Stimulated activated CD8-positive, alpha-beta memory T cell treated with anti-CD3 and anti-CD28 coated beads, Interleukin-12 subunit alpha, Interleukin-12 subunit beta, amount 100 ng/mL, for 1 hour (primary cell): ENCODE data around the gene PDE5A.
"Not testable (repeated sequence)": the region's sequence is repeated elsewhere in the genome, so short reads cannot be mapped to it uniquely, and the experiment has no call there.

Experiments
- DNase-seq: peaks from one replicate; pipeline ENCODE4 v3.0.0-alpha.2; 2020; ENCODE audit warnings: low read depth

The PDE5A gene

DNA sequence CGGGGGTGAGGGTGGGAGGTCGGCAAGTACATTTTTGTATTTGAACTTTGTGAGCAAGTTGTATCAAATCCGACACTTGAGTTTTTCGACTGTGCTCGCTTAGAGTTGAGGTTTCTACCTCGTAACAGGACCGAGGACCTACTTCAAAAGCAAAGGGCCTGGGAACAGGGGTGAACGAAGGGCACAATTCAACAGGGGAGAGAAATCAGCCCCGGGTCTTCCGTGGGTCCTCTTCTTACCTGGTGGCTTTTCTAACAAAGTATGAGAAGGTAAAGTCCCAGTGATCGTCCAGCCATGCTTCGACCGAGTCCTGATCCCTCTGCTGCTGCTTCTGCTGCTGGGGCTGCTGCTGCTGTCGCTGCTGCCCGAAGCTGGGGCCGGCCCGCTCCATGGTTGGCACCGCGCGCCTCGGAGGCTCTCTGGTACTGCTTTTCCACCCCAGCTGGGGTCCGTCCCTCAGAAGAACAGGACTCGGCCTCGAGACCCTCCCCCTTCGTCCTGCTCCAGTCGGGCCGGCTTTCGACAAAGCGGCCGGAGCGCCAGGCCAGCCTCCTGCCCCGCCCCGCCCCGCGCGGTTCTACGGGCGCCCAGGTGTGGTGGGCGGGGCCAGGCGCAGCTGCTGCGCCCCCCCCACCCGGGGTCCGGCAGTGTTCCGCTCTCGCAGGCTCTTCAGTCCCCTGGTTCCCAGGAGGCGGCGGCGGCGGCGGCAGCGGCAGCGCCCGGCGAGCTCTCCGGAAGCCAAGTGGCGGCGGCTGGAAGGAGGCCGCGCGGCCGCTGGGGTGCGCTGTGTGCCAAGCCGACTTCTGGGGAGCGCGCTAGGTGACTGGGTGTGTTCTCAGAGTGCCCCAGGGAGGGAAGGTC is at the start of gene PDE5A:
Gene PDE5A, minus strand, starts transcription at position 524 of the 861 bp plus-strand sequence. Its CDS starts 133 bp downstream, at position 391.
- peak; percentile 62 for DNase-seq

DNA sequence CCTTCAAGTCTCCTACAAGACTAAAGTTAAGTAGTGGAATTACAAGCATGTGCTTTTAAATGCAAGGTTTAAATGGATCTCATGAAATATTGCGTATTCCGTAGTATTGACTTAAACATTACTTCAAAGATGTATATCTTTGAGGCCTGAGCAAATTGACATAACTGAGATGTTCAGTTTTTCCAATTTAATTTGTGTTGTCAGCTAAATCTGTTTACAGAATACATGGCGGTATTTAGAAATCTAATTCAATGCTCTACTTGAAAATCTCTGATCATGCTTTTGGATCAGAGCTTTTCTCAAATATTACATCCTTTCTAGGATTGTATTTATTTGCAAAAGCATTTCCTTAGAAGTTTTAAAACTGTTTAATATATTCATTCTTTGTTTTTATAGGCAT is 47.5 kb upstream of the PDE5A start:
- no peak for DNase-seq

DNA sequence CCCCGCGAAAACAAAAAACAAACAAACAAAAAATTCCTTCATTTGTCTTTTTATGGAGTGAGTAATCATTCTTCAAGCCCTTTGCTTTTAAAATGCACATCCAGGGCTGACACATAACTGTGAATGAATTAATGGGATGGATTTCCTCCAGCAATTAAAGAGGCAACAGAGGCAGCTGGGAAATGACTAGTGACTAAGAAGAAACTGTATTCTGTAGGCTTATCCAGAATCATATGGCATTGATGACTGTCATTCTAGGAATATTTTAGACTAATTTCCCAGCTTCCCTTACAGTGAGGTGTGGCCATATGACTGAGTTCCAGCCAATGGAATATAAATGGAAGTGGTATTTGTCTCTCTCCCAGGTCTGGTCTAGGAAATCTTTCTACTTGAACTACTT is 46.8 kb upstream of the PDE5A start:
- DNase-seq: no peak

DNA sequence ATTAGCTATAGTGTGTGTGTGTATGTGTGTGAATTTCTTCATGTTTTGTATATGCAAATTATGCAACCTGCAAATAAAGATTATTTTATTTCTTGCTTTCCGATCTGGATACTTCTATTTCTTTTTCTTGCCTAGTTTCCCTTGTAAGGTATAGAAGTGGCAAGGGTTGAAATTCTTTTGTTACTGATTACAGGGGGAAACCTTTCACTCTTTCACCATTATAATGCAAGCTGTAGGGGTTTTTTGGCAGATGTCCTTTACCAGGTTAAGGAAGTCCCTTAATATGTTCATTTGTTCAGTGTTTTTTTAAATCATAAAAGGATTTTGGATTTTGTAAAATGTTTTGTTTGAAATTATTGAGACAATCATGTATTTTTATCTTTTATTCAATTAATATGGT is 44.3 kb upstream of the PDE5A start:
- no peak for DNase-seq

DNA sequence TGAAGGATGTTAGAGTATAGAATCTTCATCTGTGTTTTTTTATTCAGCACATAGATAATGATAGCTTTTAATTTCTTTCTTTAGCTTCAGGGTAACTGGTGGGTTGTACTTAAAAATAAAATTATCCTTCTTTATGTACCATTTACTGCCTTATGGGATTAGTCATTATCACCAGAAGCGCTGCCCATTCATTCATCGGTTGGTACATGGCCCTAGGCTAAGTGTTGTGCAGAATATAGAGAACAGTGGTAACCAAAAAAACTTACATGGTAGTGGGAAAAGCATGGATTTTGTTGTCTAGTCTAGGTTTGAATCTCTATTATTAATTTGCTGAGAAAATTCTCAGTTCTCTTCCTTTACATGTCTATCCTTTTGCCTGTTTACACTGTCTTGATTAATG is 43.5 kb upstream of the PDE5A start:
- DNase-seq: no peak

DNA sequence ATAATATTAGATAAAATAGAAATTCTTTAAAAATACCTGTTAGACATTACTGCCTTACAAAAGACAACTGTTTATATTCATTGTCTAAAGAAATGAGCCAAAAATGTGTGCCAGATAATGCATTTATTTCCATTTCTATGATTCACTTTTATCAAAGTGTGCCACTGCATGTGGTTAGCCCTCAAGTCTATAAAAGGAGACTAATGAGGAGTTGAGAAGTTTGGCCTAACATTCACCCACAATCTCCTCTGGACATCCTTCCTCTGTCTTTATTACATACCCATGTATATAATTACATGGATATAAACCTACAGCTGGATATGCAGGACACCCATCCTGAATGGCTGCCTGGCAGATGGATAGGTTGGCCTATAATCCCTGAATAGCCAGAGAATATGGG is 42.6 kb upstream of the PDE5A start:
- DNase-seq: no peak

DNA sequence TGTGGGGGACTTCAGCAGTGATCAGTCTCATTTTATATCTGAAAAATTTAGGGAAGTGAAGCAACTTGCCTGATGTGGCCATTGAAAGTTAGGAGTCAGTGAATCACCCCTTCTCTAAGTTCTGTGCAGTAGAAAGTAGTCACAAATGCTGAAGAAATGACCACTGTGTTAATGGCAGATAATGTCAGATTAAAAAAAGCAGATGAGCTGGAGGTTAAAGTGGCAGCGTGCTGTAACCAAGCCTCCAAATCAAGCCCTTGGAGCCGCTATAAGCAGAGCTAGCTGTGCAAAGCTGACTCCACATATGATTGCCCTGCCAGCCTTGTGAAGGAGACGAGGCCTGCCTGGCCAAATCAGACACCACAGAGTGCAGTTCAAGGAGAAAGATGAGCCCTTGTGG is 39.2 kb upstream of the PDE5A start:
- DNase-seq: no peak

DNA sequence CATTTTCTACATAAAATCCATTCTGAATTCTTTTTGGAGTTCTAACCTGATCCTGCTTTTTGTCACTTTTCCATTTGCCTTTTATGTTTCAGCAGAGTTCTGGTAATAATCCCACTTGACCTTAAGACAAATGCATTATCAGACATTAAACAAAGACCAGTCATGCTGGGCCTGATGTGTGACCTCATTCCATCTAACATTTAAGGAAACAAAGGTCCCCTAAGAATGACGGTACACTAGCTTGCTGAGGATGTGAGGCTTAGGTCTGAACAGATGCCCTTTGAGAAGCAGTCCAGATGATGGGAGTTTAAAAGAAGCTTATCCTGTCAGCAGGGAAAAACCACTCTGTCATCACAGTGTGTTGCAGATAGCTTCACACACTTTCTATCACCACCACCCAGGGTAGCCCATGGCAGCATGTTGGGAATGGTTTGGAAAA is 38.1 kb upstream of the PDE5A start:
- DNase-seq: no peak

DNA sequence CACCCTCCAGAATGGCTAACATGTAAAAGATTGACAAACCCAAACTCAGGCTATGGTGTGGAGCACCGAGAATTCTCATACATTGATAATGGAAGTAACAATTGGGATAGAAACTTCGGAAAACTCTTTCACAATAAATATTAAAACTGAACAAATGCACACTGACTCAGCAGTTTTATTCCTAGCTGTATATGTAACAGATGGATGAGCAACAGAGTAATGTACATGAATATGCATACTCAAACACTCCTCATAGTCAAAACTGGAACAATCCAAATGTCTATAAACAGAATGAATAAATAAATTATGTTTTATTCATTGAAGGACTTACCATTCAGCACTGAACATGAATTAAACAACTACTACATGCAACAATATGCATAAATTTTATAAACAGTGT is 37.1 kb upstream of the PDE5A start:
- no peak for DNase-seq

DNA sequence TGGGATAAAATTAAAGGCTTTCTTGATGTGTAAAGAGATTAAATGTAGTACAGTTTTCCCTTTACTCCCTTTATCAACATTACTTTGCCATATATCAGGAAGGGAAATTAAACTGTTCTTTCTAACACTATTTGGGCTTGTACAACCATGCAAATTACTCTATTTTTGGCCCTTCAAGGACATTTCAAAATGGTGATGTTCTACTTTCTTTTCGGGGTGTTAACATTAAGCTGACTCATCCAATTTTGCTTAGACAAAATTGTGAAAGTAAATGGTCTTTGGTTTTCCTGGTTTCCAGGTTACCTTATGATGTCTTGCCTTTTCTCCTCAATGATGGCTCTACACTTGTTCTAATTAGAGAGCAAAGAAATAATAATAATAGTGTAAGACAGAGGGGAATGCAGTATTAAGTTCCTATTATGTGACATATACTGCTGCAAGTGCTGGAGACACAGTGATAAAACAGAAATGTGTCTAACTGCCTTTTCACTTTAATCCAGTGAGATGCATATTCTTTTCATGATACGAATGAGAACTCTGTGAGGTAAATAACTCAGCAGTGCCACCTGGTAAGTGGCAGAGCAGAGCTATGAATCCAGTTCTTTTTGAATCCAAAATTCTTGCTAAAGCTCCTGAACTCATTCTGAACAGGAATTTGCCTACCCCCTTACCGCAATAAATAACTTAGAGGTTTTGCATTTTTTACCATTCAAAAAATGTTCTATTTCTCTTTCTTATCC is 35.7 kb upstream of the PDE5A start:
- DNase-seq: no peak

DNA sequence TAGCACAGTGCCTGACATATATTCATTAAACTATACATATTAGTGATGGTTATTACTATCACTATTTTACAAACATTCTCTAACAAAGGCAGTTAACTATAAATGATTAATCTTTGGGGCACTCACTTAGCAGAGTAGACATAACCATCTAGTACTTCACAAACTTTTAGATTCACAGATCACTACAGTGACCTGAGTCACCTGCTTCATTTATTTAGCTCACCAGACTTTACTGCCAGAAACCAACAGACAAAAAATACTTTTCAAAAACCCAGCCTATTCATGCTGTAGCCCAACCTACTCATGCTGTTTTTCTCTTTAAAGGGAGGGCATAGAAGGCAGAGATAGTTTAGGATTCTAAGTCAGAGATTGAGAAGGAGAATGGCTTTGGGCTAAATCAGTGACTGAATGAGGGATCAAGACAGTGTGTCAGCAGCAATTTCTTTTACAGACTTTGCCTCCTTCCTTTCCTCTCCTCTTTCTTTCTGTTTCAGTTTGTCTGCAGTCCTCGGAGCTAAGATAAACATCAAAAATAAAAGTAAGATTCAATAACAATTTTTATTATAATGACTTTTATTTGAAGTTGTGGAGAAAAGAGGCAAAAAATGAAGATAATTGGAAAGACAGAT is 34.7 kb upstream of the PDE5A start:
- no peak for DNase-seq

DNA sequence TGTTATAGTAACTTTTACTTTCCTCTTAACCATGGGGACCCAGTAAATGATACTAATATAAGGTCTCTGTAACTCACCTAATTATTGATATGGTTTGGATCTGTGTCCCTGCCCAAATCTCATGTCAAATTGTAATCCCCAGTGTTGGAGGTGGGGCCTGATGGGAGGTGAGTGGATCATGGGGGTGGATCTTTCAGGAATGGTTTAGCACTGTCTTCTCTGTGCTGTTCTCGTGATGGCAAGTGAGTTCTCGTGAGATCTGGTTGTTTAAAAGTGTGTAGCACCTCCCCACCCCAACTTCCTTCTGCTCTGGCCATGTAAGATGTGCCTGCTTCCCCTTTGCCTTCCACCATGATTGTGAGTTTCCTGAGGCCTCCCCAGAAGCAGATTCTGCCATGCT is 34.0 kb upstream of the PDE5A start:
- DNase-seq: not testable (repeated sequence)

DNA sequence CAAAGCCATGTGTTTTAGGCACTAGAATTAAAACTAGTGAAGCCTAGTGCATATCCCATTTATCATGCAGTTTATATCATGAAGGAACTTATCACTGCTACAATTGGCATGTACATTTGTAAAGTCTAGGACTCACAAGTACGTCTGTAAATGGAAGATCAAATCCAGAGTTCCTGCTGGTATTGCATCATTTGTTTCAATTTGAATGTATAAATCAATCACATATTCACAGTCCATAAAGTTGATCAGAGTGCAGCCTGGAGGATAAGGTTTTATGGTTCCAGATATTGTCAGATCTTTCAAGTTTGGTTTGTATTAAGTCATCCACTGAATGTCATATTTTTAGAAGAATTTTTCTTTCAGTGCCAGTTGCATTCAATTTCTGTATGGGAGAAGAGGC is 32.6 kb upstream of the PDE5A start:
- no peak for DNase-seq

DNA sequence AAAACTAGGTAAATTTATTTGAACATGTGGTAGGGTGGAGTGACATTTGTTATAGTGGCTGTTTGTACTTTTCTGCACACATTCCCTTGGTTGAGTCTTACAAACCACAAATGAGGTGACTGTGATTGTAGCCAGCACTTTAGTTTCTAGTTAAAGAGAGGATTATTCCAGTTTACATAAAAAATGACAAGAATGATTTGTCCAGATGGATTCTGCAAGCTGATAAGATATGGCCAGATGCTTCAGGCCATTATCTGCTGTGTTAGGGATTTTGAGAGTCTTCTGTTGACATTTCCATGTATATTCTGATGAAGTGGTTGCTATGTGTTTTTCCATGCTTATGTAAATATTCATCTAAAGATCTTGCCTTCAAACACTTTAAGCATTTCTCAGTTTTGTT is 31.0 kb upstream of the PDE5A start:
- no peak for DNase-seq

DNA sequence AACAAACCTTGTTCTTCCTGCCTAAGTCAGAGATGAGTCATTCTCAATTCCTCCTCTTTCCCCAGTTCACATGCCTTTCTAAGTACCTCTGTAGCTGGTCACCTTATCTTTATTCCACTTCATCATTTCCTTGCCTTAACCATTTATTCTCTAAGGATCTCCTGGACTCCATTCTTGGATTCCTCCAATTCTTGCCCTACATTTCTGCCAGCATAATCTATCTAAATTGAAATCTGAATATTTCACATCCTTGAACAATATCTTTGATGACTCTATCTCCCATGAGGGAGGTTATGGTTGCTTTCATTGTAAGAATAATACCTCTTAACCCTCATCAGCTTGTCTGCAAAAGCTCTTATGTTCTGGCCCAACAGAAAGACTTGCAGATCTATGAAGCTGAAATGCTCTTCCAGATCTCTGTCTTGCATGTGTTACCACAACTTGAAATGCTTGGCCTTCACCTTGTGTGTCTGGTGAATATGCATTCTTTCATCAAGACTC is 28.6 kb upstream of the PDE5A start:
- no peak for DNase-seq

DNA sequence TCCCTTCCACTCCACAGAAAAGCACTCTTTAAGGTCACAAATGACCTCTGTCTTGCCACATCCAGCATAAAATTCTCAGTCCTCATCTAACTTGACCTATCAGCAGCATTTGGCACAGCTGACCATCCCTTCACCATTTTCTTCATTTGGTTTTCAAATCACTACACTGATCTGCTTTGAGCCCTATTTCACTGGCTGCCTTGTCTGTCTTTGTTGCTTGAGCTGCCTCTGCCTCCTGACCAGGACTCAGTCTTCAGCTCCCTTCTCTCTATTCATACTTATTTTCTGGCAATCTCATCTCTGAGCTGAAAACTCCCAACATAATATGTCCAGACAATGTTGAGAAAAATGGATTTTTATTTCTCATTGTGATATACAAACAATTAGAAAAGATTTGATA is 27.7 kb upstream of the PDE5A start:
- no peak for DNase-seq

DNA sequence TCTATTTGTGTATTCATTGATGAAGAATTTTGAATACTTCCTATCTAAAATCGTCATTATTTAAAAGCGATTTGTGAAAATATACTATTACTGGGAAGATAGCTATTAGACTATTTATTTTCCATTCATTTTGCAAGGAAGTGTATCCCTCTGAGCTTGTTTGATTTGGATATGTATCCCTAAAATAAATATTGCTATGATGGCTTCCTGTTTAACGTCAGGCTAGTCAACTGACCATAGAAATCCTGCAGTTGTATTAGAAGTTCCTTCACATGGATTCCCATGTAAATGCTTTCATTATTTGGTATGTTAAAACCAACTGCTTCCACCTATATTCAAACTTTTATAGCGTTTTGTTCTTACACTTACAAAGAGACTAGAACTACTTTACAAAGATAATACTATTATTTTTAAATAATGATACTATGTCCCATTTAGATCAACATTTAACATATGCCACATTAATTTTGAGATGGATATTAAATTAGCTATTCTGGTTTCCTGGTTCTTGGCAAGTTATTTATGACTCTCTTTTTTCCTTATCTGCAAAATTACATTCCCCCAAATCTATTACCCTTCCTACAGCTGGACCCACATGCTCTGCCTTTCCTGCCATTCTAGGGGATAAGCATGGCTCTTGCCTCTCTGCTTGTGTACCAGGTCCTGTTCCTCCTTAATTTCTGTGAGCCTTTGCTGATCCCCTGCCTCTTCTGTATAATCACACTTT is 26.7 kb upstream of the PDE5A start:
- no peak for DNase-seq

DNA sequence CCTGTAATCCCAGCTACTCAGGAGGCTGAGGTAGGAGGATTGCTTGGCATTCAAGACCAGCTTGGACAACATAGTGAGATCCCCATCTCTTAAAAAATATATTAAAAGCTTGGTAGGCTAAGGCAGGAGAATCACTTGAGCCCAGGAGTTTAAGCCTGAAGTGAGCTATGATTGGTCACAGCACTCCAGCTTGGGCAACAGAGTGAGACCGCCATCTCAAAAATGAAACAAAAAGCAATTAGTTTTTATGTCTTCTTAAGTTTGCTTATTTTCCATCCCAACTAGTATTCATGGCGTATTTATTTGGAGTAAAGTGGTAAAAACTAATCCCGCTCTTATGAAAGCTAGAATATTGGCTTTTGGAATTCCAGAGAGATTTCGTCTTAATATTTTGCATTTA is 25.4 kb upstream of the PDE5A start:
- DNase-seq: no peak

DNA sequence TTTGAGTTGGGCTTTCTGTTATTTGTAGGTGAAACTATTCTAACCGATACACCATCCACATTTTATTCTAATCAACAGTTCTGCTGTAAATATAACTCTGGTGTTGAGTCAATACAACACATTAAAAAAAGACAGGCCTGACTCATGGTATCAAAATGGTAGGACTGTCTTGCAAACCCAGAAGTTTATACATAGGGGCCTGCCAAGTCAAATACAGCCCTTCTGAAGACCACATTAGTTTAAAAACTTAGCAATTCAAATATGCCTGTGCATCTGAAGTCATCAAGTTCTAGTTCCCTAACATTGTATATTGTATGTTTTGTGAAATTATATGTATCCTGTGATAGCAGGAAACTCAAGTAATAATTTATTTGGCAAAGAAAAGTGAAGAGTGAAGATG is 24.4 kb upstream of the PDE5A start:
- DNase-seq: no peak

DNA sequence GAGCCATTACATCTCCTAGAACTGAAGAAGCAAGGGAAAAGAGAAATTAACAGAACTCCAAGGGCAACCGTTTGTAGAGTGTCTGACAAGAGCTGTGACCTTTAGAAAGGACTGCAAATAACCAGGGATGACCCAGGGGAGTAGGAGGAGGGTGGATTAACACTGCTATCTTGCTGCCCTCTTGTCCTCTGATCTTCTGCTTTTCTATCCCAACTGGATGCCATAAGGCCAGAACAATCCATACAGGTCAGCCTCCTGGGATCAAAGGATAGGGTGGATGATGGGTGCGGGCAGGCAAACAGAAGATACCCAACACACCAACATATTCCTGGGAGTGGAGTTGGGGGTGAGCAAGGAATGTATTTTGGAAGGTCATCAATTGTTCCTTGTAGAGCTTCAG is 19.8 kb upstream of the PDE5A start:
- no peak for DNase-seq

DNA sequence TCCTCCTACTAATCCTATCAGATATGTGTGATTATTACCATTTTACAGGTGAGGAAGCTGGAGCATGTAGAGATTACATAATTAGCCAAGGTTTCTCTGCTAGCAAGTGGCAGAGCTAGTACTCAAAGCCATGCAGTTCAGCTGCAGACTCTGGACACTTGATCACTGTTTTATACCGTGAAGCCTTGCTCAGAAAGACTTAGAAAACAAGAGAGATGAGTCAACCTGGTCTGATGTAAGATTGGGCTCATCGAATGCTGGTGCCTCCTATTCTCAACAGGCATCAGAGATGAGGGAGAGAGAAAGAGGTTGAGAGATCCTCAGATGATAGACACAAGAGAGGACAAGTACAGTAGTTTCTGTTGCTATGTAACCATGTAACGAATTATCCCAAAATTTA is 19.0 kb upstream of the PDE5A start:
- no peak for DNase-seq
